ENCODE results near the gene LRP1. TPM values are rescaled to one million over a fixed set of nuclear protein-coding genes. Genes with fewer than 3 reads are reported as not detected.

Gene LRP1
- total RNA-seq, 2 experiments from 2014 or later, result 6.6 to 8.5 TPM

DNA sequence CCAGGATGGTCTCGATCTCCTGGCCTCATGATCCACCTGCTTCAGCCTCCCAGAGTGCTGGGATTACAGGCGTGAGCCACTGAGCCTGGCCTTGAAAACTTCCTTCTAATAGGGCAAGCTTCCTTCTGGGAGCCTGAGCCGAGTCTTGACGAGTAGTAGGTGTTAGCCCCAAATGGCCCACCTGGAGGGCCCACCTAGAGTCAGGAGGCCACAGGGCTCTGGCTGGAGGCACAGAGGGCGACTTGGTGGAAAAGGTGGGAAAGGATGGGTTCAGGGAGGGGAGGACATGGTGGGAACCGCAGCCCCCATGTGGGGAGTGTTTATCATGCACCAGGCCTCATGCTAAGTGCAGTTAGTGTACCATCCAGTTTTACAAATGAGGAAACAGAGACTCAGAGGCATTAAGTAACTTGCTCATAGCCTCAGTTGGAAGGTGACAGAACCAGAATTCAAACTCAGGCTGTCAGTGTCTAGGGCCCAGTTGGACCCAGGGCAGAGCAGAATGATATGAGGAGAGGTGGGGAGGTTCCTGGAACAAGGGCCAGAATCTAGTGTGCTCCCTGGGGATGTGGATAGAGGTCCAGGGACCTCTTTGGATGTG, 22.2 kb downstream of the LRP1 start:
- Histone ChIP-seq H3K27ac (ENCODE audit: low read depth in 1 of 2, low read length in 2 of 2) (no peak overlapping the region), H3K4me1 (ENCODE audit: insufficient read depth, low read length) (no peaks in the 10 kb centered on the region), H3K9me3 (ENCODE audit: control insufficient read depth in 1 of 2, insufficient read depth in 1 of 2, low read length in 2 of 2) (no peaks in the 10 kb centered on the region), H3K36me3 (ENCODE audit: insufficient read depth, low read length) (no peaks in the 10 kb centered on the region), H3K27me3 (ENCODE audit: control insufficient read depth in 1 of 2, insufficient read depth in 2 of 2, low read length in 2 of 2) (no peaks in the 10 kb centered on the region), H3K4me3 (ENCODE audit: low read length) (no peak overlapping the region)
- TF ChIP-seq, protein P1, sequence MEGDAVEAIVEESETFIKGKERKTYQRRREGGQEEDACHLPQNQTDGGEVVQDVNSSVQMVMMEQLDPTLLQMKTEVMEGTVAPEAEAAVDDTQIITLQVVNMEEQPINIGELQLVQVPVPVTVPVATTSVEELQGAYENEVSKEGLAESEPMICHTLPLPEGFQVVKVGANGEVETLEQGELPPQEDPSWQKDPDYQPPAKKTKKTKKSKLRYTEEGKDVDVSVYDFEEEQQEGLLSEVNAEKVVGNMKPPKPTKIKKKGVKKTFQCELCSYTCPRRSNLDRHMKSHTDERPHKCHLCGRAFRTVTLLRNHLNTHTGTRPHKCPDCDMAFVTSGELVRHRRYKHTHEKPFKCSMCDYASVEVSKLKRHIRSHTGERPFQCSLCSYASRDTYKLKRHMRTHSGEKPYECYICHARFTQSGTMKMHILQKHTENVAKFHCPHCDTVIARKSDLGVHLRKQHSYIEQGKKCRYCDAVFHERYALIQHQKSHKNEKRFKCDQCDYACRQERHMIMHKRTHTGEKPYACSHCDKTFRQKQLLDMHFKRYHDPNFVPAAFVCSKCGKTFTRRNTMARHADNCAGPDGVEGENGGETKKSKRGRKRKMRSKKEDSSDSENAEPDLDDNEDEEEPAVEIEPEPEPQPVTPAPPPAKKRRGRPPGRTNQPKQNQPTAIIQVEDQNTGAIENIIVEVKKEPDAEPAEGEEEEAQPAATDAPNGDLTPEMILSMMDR (IDR thresholded peaks at IDR 0.05), result no peak
- ATAC-seq (ENCODE audit: poor library complexity) (no peak), DNase-seq (no peak)
- intact Hi-C loops (cut with DNase I, micrococcal nuclease), result no loop called here
- no peaks in the 10 kb centered on the region for H3K4me1 Mint-ChIP-seq (ENCODE audit: low read depth)
- no peaks in the 10 kb centered on the region for H3K27me3 Mint-ChIP-seq
- no peaks in the 10 kb centered on the region for H3K36me3 Mint-ChIP-seq (ENCODE audit: low read depth)
- H3K9me3 Mint-ChIP-seq, result no peaks in the 10 kb centered on the region
- POLR2A ChIA-PET, result no interaction called here
- CTCF ChIA-PET, result no interaction called here
- no peak overlapping the region for H3K4me3 Mint-ChIP-seq
- H3K27ac Mint-ChIP-seq, result no peak overlapping the region

DNA sequence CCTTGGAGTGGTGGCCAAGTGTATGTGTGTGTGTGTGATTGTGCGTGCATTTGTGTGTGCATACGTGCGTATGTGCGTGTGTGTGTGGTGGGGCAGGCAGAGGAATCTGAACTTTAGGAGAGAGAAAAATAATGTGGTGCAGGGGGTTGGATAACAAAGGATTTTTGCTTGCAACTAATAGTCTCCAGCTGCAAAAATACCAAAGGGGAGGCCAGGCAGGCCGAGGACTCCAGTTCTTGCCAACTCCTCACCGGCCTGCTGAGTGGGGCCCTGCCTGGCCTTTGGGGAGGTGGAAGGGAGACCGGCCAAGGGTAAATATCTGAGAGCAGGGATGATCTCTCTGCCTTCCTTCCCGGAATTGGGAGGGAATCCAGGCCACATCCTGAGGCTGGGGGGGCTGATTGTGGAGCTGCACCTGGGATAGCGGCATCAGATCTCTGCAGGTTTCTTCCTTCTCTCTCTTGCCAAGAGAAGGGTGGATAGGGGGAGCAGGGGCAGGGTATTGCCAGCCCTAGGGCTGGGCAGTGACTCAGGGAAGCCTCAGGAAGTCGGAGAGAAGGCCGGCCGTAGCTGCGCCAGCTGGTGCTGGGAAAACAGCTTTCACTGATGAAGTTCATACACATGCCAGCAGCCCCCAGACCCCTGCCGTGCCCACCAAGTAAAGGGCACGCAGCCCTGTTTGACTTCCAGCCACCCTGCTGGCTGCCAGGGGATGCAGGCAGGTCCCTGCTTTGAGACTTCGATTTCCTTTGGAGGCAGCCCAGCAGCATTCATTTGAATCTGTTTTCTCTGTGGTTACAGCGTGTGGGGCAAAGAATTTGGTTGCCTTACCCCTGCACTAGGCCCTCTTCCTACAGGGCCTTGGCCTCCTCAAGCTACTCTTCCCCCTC, 23.7 kb downstream of the LRP1 start:
- Mint-ChIP-seq H3K9me3 (no peaks in the 10 kb centered on the region), H3K36me3 (ENCODE audit: low read depth) (no peaks in the 10 kb centered on the region), H3K27ac (no peak overlapping the region), H3K4me3 (no peak overlapping the region), H3K4me1 (ENCODE audit: low read depth) (no peaks in the 10 kb centered on the region), H3K27me3 (no peaks in the 10 kb centered on the region)
- TF ChIP-seq, protein P1 (IDR thresholded peaks at IDR 0.05), result no peak
- H3K9me3 ChIP-seq (ENCODE audit: control insufficient read depth in 1 of 2, insufficient read depth in 1 of 2, low read length in 2 of 2), result no peaks in the 10 kb centered on the region
- CTCF ChIA-PET, result no interaction called here
- no peaks in the 10 kb centered on the region for H3K27me3 ChIP-seq (ENCODE audit: control insufficient read depth in 1 of 2, insufficient read depth in 2 of 2, low read length in 2 of 2)
- H3K27ac ChIP-seq (ENCODE audit: low read depth in 1 of 2, low read length in 2 of 2), result no peak overlapping the region
- DNase-seq (no peak), ATAC-seq (ENCODE audit: poor library complexity) (no peak)
- no peaks in the 10 kb centered on the region for H3K36me3 ChIP-seq (ENCODE audit: insufficient read depth, low read length)
- POLR2A ChIA-PET, result no interaction called here
- no peaks in the 10 kb centered on the region for H3K4me1 ChIP-seq (ENCODE audit: insufficient read depth, low read length)
- intact Hi-C loops (cut with DNase I, micrococcal nuclease), result no loop called here
- no peak overlapping the region for H3K4me3 ChIP-seq (ENCODE audit: low read length)

DNA sequence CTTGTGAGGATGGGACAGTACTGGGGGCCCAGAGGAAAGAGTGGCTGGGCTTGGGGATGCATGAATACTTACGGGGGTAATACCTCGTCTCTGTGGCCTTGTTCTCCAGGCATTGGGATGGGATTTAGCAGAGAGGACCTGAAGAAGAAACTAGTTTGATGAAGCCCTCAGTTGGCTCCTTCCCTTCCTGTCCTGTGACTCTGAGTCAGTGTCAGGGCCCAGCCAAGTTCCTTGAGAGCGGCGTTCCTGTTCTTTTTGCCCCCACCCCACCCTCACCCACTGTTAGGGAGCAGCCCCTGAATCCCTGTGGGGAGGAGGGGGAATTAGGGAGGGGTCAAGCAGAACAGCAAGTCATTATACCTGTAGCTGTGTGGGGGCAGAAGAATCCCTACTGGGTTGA, 24.4 kb downstream of the LRP1 start:
- no peaks in the 10 kb centered on the region for H3K27me3 Mint-ChIP-seq
- H3K4me1 ChIP-seq (ENCODE audit: insufficient read depth, low read length), result peaks cover 1% of the 10 kb centered on the region
- H3K9me3 Mint-ChIP-seq, result no peaks in the 10 kb centered on the region
- no peaks in the 10 kb centered on the region for H3K9me3 ChIP-seq (ENCODE audit: control insufficient read depth in 1 of 2, insufficient read depth in 1 of 2, low read length in 2 of 2)
- no peak overlapping the region for H3K4me3 ChIP-seq (ENCODE audit: low read length)
- TF ChIP-seq, protein P1 (IDR thresholded peaks at IDR 0.05), result no peak
- ATAC-seq (ENCODE audit: poor library complexity) (no peak), DNase-seq (peak in 2 of 14 experiments; percentile 46 to 54)
- H3K36me3 ChIP-seq (ENCODE audit: insufficient read depth, low read length), result no peaks in the 10 kb centered on the region
- ChIA-PET POLR2A (no interaction called here), CTCF (no interaction called here)
- no peaks in the 10 kb centered on the region for H3K27me3 ChIP-seq (ENCODE audit: control insufficient read depth in 1 of 2, insufficient read depth in 2 of 2, low read length in 2 of 2)
- H3K4me3 Mint-ChIP-seq, result no peak overlapping the region
- no peaks in the 10 kb centered on the region for H3K4me1 Mint-ChIP-seq (ENCODE audit: low read depth)
- no peak overlapping the region for H3K27ac Mint-ChIP-seq
- no peaks in the 10 kb centered on the region for H3K36me3 Mint-ChIP-seq (ENCODE audit: low read depth)
- intact Hi-C loops (cut with DNase I, micrococcal nuclease), result no loop called here
- H3K27ac ChIP-seq (ENCODE audit: low read depth in 1 of 2, low read length in 2 of 2), result no peak overlapping the region

All from CD4-positive, alpha-beta T cell (primary cell).